Spleen (tissue), 11 donors: ENCODE results near the gene CBX3. TPM values are rescaled to one million over a fixed set of nuclear protein-coding genes. Genes with fewer than 3 reads are reported as not detected.
A peak's percentile ranks its signal among the peaks of the same experiment; 100 is the strongest.
"Not testable (repeated sequence)": the region's sequence is repeated elsewhere in the genome, so short reads cannot be mapped to it uniquely, and the experiment has no call there.

ENCODE experiments used
- DNase-seq: peaks from one replicate; pipeline ENCODE4 v3.0.0-alpha.2; 2020
- H3K27ac ChIP-seq, 8 donors: fragments of 200-600 bp; sonication (generic) in 7 of 8; 1 replicate in 4 of 8; 2 replicates in 4 of 8; pipeline versions ENCODE4 v1.5.0 to v1.8.0; 2016 to 2021; ENCODE audit warnings: inconsistent platforms in 4 of 8, mild to moderate bottlenecking in 4 of 8, moderate library complexity in 1 of 8
- H3K27me3 ChIP-seq, 7 donors: fragments of 200-600 bp; sonication (generic) in 6 of 7; replicated peaks in 1 of 7; 1 replicate in 4 of 7; 2 replicates in 3 of 7; pipeline versions ENCODE4 v1.5.0 to v1.8.0; 2016 to 2021; ENCODE audit warnings: inconsistent platforms in 3 of 7, mild to moderate bottlenecking in 1 of 7
- H3K36me3 ChIP-seq, 6 donors: fragments of 200-600 bp; sonication (generic) in 5 of 6; 1 replicate in 4 of 6; 2 replicates in 2 of 6; pipeline versions ENCODE4 v1.5.0 to v1.8.0; 2016 to 2021; ENCODE audit warnings: inconsistent platforms in 2 of 6
- H3K4me1 ChIP-seq, 6 donors: fragments of 200-600 bp; sonication (generic) in 5 of 6; 1 replicate in 3 of 6; 2 replicates in 3 of 6; pipeline versions ENCODE4 v1.5.0 to v1.8.0; 2016 to 2021; ENCODE audit warnings: inconsistent platforms in 3 of 6
- H3K4me3 ChIP-seq, 8 donors: fragments of 200-600 bp; sonication (generic) in 7 of 8; 1 replicate in 4 of 8; 2 replicates in 4 of 8; pipeline versions ENCODE4 v1.5.0 to v1.8.0; 2016 to 2021; ENCODE audit warnings: inconsistent platforms in 4 of 8, mild to moderate bottlenecking in 4 of 8, moderate library complexity in 2 of 8
- H3K9me3 ChIP-seq, 8 donors: fragments of 200-600 bp; sonication (generic) in 7 of 8; 1 replicate in 4 of 8; 2 replicates in 4 of 8; pipeline versions ENCODE4 v1.5.0 to v1.8.0; 2016 to 2021; ENCODE audit warnings: inconsistent platforms in 4 of 8
- CTCF ChIP-seq, 11 experiments: fragments of 200-600 bp in 7 of 11; fragments of 450-650 bp in 4 of 11; sonication (generic) in 4 of 11; IDR thresholded peaks in 8 of 11; conservative IDR thresholded peaks in 3 of 11; 1 replicate in 7 of 11; 2 replicates in 4 of 11; pipeline versions ENCODE4 v1.4.0 to v1.8.0; 2016 to 2021; ENCODE audit warnings: antibody characterized with exemption in 11 of 11, inconsistent platforms in 4 of 11, mild to moderate bottlenecking in 1 of 11
- POLR2A ChIP-seq, 3 donors: fragments of 450-650 bp; IDR thresholded peaks; one replicate each; pipeline ENCODE4 v1.5.1; 2017; ENCODE audit warnings: antibody characterized with exemption in 3 of 3, mild to moderate bottlenecking in 1 of 3
- POLR2AphosphoS5 ChIP-seq, 3 donors: sonication (generic); formaldehyde crosslinking; IDR thresholded peaks; one replicate each; pipeline ENCODE4 v1.5.1; 2017; ENCODE audit warnings: antibody characterized with exemption in 3 of 3
- WGBS, 5 donors: extraction: QIAGEN DNeasy Blood & Tissue Kit in 3 of 5; methylation state at CpG; one replicate each; pipeline versions ENCODE4 v1.1.5 to v1.1.7; 2013 to 2018; 5-methylcytosine and 5-hydroxymethylcytosine counted together
- intact Hi-C: fragments of 100-400 bp; cut with DNase I; formaldehyde crosslinking; loops from one replicate; pipeline ENCODE4 v1.15.0; 2023; ENCODE audit warnings: low total_unique reads
- polyA plus RNA-seq, 3 donors: library from polyadenylated mRNA; stranded (reverse); fragments of 200-250 nt; gene quantifications; one replicate each; pipeline ENCODE4 v1.2.1, GENCODE V29; 2013
- total RNA-seq, 7 donors: library from RNA; depleted of rRNA in 3 of 7; stranded (reverse); fragments of >200 nt in 3 of 7; fragmentation: NEBNext Ultra II Directional in 4 of 7; extraction: Animal tissue kit (Norgen Biotek cat#: 25700) in 4 of 7; gene quantifications; one replicate each; pipeline versions ENCODE4 v1.1.0 to v1.2.1, GENCODE V29; 2016 to 2021
- donor health status: healthy with polysubstance abuse.
- donor health status: DM: no; HTN: no; CAD: no; lungs with moderate emphysema.
- donor health status: DM: no; HTN: no; CAD: no.
- donor health status: Bipolar disorder and iron deficiency.
- donor health status: healthy.
- donor health status: DM: no; HTN: no; CAD: no.
- donor health status: DM: yes; HTN: yes; CAD: no.

The CBX3 gene
- total and polyA plus RNA-seq, 10 donors: 87.3 to 146 (median 109) TPM

DNA sequence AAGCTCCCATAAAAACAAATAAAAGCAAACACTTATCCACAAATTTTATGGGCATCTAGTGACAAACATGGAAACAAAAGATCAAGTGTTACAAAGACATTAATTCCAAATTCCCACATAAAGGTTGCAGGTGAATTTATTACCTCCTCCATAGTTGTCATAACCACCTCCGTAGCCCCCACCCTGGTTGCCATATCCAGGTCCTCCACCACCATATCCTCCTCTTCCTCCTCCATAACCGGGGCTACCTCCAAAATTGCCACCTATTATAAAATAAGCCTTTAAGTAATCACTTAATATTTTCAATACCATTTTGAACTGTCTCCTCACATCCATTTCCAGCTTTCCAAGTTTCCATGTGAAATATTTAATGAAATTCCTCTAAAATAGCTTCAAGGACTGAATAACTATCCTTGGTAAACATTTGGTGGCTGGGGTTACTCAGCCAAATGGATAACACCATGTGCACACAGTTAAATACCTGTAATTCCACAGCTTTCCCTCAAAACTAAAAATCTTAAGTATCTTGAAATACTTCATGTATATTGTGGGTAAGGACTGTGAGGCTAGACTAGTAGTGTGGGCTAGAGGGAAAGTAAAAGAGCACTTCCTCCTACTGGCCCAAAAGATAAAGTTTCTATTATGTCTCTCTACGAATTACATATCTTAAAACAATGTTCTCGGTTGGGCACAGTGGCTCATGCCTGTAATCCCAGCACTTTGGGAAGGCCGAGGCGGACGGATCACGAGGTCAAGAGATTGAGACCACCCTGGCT, 7.9 kb upstream of the CBX3 start:
- H3K9me3 ChIP-seq: no peaks in the 10 kb centered on the region

GRCh38 chr7:26194764-26195163, 6.8 kb upstream of the CBX3 start:
- peaks cover 2 to 92% (median 77%) of the 10 kb centered on the region in 6 donors for H3K36me3 ChIP-seq
- WGBS, 5 donors: 47 to 60% (median 50%) methylated on average over 11 of the region's 11 CpGs
- peak overlapping the region in 4 of 8 donors; percentile 28 to 100 (median 60) for H3K27ac ChIP-seq
- peak overlapping the region in 4 of 8 donors; percentile 7 to 93 (median 90) for H3K4me3 ChIP-seq
- intact Hi-C loops: loop anchor here (5.0 to 10.0 kb wide), 3 partner anchors 93 to 168 kb away; no protein-coding TSS in a partner anchor
- not testable (repeated sequence) for H3K9me3 ChIP-seq, DNase-seq, H3K27me3 ChIP-seq
- peaks cover 61 to 94% (median 80%) of the 10 kb centered on the region in 6 donors for H3K4me1 ChIP-seq

More for the DNA sequence above, 7.9 kb upstream of the CBX3 start:
- H3K36me3 ChIP-seq: peaks cover 2 to 99% (median 88%) of the 10 kb centered on the region in 6 donors
- H3K4me3 ChIP-seq: peak overlapping the region in 3 of 8 donors; percentile 1 to 93 (median 89)
- 58 to 79% (median 64%) methylated on average over 8 of the region's 8 CpGs for WGBS, 5 donors
- intact Hi-C loops: loop anchor here (10.0 kb wide), 1 partner anchor 99 kb away; no protein-coding TSS in a partner anchor
- no peak for TF ChIP-seq POLR2A (IDR thresholded peaks at IDR 0.05)
- no peak for TF ChIP-seq CTCF (IDR thresholded peaks at IDR 0.05 in 8 of 11, conservative IDR thresholded peaks at IDR 0.05 in 3 of 11)
- no peak for TF ChIP-seq POLR2AphosphoS5 (IDR thresholded peaks at IDR 0.05)
- peaks cover 61 to 100% (median 90%) of the 10 kb centered on the region in 6 donors for H3K4me1 ChIP-seq
- no peak for DNase-seq
- no peaks in the 10 kb centered on the region for H3K27me3 ChIP-seq
- H3K27ac ChIP-seq: peak overlapping the region in 5 of 8 donors; percentile 28 to 100 (median 47)

DNA sequence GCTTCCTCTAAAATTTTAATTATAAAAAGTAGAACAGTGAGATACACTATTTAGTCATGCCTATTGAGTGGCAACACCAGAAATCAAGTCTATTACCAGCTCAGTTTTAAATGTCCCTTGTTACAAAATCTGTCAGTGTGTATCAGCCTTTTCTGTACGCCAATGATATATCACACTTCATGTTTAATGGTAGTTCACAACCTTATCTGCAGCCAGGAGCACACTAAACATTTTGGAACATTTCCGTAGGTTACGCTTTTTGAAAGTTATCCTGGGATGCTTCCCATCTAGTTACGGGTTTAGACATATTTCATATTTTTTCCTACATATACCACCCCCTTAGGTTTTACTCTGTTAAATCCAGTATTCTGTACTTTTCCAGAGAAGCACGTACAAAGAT, 6.4 kb upstream of the CBX3 start:
- H3K4me1 ChIP-seq: peaks cover 61 to 90% (median 77%) of the 10 kb centered on the region in 6 donors

More for the DNA sequence above, 6.4 kb upstream of the CBX3 start:
- intact Hi-C loops: loop anchor here (5.0 to 10.0 kb wide), 3 partner anchors 92 to 167 kb away; no protein-coding TSS in a partner anchor
- Histone ChIP-seq H3K9me3 (no peaks in the 10 kb centered on the region), H3K4me3 (peak overlapping the region in 3 of 8 donors; percentile 89 to 93 (median 91)), H3K36me3 (peaks cover 2 to 88% (median 73%) of the 10 kb centered on the region in 6 donors), H3K27ac (peak overlapping the region in 4 of 8 donors; percentile 73 to 100 (median 100)), H3K27me3 (no peaks in the 10 kb centered on the region)
- WGBS, 5 donors: 62 to 80% (median 71%) methylated on average over 5 of the region's 5 CpGs
- TF ChIP-seq CTCF (IDR thresholded peaks at IDR 0.05 in 8 of 11, conservative IDR thresholded peaks at IDR 0.05 in 3 of 11) (no peak), POLR2AphosphoS5 (IDR thresholded peaks at IDR 0.05) (no peak), POLR2A (IDR thresholded peaks at IDR 0.05) (no peak)
- no peak for DNase-seq
